DOHH2 (cell line): ENCODE results near the gene WFIKKN2.

ENCODE experiments used
- CTCF ChIP-seq: fragments of 200-600 bp; sonication (generic); IDR thresholded peaks from one replicate; pipeline ENCODE4 v1.5.1; 2014; ENCODE audit warnings: antibody characterized with exemption, mild to moderate bottlenecking, low read depth, low read length; ENCODE audit not compliant: poor library complexity, severe bottlenecking
- EZH2phosphoT487 ChIP-seq: fragments of 200-600 bp; sonication (generic); IDR thresholded peaks from 2 replicates; pipeline ENCODE4 v1.6.1; 2017; ENCODE audit warnings: borderline replicate concordance, mild to moderate bottlenecking, antibody characterized with exemption, low read length, moderate library complexity, mixed read lengths

- TF ChIP-seq CTCF, result no peak
- TF ChIP-seq EZH2phosphoT487, result no peak
Measured at GRCh38 chr17:50858486-50859225, 23.3 kb downstream of the WFIKKN2 start.
